HG03442 (cell line): Measurements from ENCODE around the gene PRKAR1B.
A peak's percentile ranks its signal among the peaks of the same experiment; 100 is the strongest.

Experiments
- ATAC-seq: cut with Tn5 transposase; IDR thresholded peaks from one replicate; pipeline ENCODE4 v1.9.1; 2021; ENCODE audit warnings: mild to moderate bottlenecking, moderate library complexity; ENCODE audit not compliant: unreplicated experiment

Gene PRKAR1B

GRCh38 chr7:594212-594913 is 132.7 kb downstream of the PRKAR1B start:
- no peak for ATAC-seq

- no peak for ATAC-seq
Measured at GRCh38 chr7:593324-594115, 133.6 kb downstream of the PRKAR1B start.

GRCh38 chr7:591856-592628 is 135.0 kb downstream of the PRKAR1B start:
- no peak for ATAC-seq

GRCh38 chr7:590731-591551 is 136.1 kb downstream of the PRKAR1B start:
- no peak for ATAC-seq

GRCh38 chr7:589781-590575 is 137.1 kb downstream of the PRKAR1B start:
- no peak for ATAC-seq

GRCh38 chr7:587767-588166 is 139.3 kb downstream of the PRKAR1B start:
- no peak for ATAC-seq

GRCh38 chr7:586494-586893 is 140.6 kb downstream of the PRKAR1B start:
- ATAC-seq = no peak

- peak; percentile 26 for ATAC-seq
Measured at GRCh38 chr7:585873-586272, 141.2 kb downstream of the PRKAR1B start.

- peak; percentile 70 for ATAC-seq
Measured at GRCh38 chr7:585229-585711, 141.8 kb downstream of the PRKAR1B start.

GRCh38 chr7:584820-585219 is 142.3 kb downstream of the PRKAR1B start:
- no peak for ATAC-seq

GRCh38 chr7:584122-584465 is 143.0 kb downstream of the PRKAR1B start:
- no peak for ATAC-seq

- ATAC-seq = no peak
Measured at GRCh38 chr7:583410-584121, 143.5 kb downstream of the PRKAR1B start.

- ATAC-seq = no peak
Measured at GRCh38 chr7:582931-583330, 144.2 kb downstream of the PRKAR1B start.

- ATAC-seq = no peak
Measured at GRCh38 chr7:582081-582835, 144.8 kb downstream of the PRKAR1B start.

- ATAC-seq = no peak
Measured at GRCh38 chr7:578386-578785, 148.7 kb downstream of the PRKAR1B start.

- no peak for ATAC-seq
Measured at GRCh38 chr7:577741-578370, 149.2 kb downstream of the PRKAR1B start.

- ATAC-seq = no peak
Measured at GRCh38 chr7:577278-577665, 149.8 kb downstream of the PRKAR1B start.
